ENCODE measurements around the gene ARVCF.
A peak's percentile ranks its signal among the peaks of the same experiment; 100 is the strongest.

ARVCF gene

DNA sequence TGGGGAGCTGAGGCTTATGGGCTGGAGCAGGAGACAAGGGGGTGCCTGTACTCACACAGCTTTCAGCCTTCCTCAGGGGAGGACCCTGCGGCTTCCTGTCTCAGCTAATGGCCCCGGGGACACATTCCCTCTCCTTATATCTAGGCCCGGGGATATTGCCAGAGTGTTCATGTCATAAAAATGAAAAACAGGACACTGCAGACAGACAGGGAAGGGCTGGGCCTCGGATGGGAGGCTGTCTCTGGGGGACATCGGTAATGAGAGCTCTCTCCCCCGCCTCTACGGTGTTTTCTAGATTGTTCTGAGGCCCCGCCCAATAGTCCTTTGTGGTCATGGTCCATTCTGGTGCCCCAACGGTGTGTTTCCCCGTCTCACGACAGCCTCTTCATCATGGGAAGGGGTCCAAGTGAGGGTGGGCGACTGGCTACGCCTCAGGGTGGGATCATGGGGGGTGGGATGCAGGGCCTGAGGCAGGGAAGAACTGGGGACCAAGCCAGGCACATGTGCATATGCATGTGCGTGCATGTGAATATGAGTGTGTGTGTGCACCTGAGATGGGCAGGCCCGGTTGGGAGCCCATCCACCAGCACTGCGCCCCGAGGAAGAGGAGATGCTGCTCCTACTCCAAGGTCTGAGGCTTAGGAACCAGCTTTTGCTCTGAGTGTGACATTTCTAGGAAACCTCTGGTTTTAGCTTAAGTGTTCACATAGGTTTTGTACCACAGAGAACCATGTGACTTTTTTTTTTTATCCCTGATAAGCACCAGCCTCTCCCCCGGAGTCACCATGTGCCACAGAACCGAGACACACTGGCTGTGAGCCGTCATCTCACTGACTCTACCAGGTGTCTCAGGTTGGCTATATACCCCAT lies 5.3 kb downstream of the ARVCF start:
- Histone ChIP-seq H3K9me3 (ENCODE audit: control insufficient read depth, insufficient read depth, low read depth, low read length) (no peaks in the 10 kb centered on the region), H3K4me1 (ENCODE audit: control insufficient read depth, insufficient read depth, low read length) (no peaks in the 10 kb centered on the region), H3K4me3 (ENCODE audit: low read depth, low read length) (no peak overlapping the region), H3K36me3 (ENCODE audit: control insufficient read depth in 2 of 2, insufficient read depth in 1 of 2, low read length in 2 of 2) (no peaks in the 10 kb centered on the region), H3K27ac (ENCODE audit: extremely low read depth, low read depth, low read length) (no peak overlapping the region)
- CTCF ChIA-PET: interaction anchor here (1.0 to 6.9 kb wide), 4 partner anchors 8 to 43 kb away, joined by 3 to 150 read pairs (median 10); no protein-coding TSS in a partner anchor
- TF ChIP-seq ZNF138 (tag by site-specific recombination; IDR thresholded peaks at IDR 0.05; ENCODE audit: borderline replicate concordance) (no peak), ZNF521 (tag by site-specific recombination; IDR thresholded peaks at IDR 0.05) (no peak), SETDB1 (IDR thresholded peaks at IDR 0.05; ENCODE audit: insufficient read length, low read length) (no peak), ZFHX2 (tag by site-specific recombination; conservative IDR thresholded peaks at IDR 0.05) (no peak; the same call in 1 of the 2 replicates)
- POLR2A ChIA-PET: interaction anchor here (0.7 to 3.9 kb wide), 2 partner anchors 20 to 40 kb away, joined by 5 to 26 read pairs; no protein-coding TSS in a partner anchor

DNA sequence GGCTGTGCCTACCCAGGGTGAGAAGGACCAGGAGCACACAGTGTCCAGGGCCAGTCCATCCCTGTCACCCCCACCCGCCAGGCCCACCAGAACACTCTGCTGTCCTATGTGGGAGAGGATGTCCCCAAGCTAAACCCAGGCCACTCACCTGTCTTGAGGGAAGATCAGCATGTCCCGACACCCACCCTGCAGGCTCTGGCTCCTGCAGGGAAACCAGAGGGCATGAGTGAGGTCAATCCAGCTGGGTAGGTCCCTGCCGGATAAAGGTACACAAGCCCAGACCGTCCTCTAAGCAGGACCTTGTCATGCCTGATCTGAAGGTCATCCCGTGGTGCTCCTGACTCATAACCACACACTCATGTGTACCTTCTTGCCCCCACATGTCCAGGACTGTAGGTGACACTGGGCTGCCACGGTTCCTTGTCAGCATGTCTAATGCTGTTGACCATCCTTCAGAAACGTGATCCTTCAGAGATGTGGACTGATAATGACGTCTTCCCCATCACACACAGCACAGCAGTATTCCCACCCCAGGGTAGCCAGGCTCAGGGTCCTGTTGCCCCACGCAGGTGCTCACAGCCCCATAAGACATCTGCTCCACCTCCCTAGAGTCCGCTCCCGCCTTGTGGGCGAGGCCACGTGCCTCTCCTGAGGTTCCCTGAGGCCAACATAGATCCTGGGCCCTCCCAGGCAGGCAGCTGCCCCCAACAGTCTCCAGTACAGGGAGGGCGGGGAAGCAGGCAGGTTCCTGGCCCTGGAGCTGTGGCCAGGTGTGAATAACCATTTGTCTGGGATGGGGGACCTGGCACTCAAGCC lies 6.1 kb downstream of the ARVCF start:
- H3K9me3 ChIP-seq (ENCODE audit: control insufficient read depth, insufficient read depth, low read depth, low read length): no peaks in the 10 kb centered on the region
- no peak overlapping the region for H3K4me3 ChIP-seq (ENCODE audit: low read depth, low read length)
- H3K27ac ChIP-seq (ENCODE audit: extremely low read depth, low read depth, low read length): no peak overlapping the region
- CTCF ChIA-PET: interaction anchor here (0.7 to 6.9 kb wide), 3 partner anchors 9 to 72 kb away, joined by 3 to 150 read pairs (median 3); no protein-coding TSS in a partner anchor
- no peaks in the 10 kb centered on the region for H3K4me1 ChIP-seq (ENCODE audit: control insufficient read depth, insufficient read depth, low read length)
- no peaks in the 10 kb centered on the region for H3K36me3 ChIP-seq (ENCODE audit: control insufficient read depth in 2 of 2, insufficient read depth in 1 of 2, low read length in 2 of 2)
- POLR2A ChIA-PET: interaction anchor here (0.7 to 3.9 kb wide), 2 partner anchors 19 to 40 kb away, joined by 5 to 26 read pairs; no protein-coding TSS in a partner anchor
- TF ChIP-seq YY2 (tag by site-specific recombination; IDR thresholded peaks at IDR 0.05): no peak
- no peak for TF ChIP-seq ZNF701 (tag by site-specific recombination; IDR thresholded peaks at IDR 0.05)
- no peak for TF ChIP-seq ZNF335 (tag by site-specific recombination; conservative IDR thresholded peaks at IDR 0.05)
- TF ChIP-seq, protein P1, sequence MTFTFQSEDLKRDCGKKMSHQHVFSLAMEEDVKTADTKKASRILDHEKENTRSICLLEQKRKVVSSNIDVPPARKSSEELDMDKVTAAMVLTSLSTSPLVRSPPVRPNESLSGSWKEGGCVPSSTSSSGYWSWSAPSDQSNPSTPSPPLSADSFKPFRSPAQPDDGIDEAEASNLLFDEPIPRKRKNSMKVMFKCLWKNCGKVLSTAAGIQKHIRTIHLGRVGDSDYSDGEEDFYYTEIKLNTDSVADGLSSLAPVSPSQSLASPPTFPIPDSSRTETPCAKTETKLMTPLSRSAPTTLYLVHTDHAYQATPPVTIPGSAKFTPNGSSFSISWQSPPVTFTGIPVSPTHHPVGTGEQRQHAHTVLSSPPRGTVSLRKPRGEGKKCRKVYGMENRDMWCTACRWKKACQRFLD (tag by site-specific recombination; IDR thresholded peaks at IDR 0.05): no peak
- no peak for TF ChIP-seq KLF1 (tag by site-specific recombination; IDR thresholded peaks at IDR 0.05)
- TF ChIP-seq, protein P2, sequence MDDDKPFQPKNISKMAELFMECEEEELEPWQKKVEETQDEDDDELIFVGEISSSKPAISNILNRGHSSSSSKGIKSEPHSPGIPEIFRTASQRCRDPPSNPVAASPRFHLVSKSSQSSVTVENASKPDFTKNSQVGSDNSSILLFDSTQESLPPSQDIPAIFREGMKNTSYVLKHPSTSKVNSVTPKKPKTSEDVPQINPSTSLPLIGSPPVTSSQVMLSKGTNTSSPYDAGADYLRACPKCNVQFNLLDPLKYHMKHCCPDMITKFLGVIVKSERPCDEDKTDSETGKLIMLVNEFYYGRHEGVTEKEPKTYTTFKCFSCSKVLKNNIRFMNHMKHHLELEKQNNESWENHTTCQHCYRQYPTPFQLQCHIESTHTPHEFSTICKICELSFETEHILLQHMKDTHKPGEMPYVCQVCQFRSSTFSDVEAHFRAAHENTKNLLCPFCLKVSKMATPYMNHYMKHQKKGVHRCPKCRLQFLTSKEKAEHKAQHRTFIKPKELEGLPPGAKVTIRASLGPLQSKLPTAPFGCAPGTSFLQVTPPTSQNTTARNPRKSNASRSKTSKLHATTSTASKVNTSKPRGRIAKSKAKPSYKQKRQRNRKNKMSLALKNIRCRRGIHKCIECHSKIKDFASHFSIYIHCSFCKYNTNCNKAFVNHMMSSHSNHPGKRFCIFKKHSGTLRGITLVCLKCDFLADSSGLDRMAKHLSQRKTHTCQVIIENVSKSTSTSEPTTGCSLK (tag by site-specific recombination; IDR thresholded peaks at IDR 0.05): no peak
- TF ChIP-seq GLIS1 (tag by site-specific recombination; IDR thresholded peaks at IDR 0.05): peak; percentile 83
- no peak for TF ChIP-seq HOXD13 (CRISPR knock-in tag; IDR thresholded peaks at IDR 0.05; ENCODE audit: borderline replicate concordance)
- TF ChIP-seq YY1 (tag by site-specific recombination; IDR thresholded peaks at IDR 0.05): no peak
- TF ChIP-seq, protein P3, sequence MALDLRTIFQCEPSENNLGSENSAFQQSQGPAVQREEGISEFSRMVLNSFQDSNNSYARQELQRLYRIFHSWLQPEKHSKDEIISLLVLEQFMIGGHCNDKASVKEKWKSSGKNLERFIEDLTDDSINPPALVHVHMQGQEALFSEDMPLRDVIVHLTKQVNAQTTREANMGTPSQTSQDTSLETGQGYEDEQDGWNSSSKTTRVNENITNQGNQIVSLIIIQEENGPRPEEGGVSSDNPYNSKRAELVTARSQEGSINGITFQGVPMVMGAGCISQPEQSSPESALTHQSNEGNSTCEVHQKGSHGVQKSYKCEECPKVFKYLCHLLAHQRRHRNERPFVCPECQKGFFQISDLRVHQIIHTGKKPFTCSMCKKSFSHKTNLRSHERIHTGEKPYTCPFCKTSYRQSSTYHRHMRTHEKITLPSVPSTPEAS (tag by site-specific recombination; IDR thresholded peaks at IDR 0.05): no peak
- TF ChIP-seq, protein P4, sequence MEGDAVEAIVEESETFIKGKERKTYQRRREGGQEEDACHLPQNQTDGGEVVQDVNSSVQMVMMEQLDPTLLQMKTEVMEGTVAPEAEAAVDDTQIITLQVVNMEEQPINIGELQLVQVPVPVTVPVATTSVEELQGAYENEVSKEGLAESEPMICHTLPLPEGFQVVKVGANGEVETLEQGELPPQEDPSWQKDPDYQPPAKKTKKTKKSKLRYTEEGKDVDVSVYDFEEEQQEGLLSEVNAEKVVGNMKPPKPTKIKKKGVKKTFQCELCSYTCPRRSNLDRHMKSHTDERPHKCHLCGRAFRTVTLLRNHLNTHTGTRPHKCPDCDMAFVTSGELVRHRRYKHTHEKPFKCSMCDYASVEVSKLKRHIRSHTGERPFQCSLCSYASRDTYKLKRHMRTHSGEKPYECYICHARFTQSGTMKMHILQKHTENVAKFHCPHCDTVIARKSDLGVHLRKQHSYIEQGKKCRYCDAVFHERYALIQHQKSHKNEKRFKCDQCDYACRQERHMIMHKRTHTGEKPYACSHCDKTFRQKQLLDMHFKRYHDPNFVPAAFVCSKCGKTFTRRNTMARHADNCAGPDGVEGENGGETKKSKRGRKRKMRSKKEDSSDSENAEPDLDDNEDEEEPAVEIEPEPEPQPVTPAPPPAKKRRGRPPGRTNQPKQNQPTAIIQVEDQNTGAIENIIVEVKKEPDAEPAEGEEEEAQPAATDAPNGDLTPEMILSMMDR (tag by site-specific recombination; IDR thresholded peaks at IDR 0.05): no peak
- TF ChIP-seq EGR2 (tag by site-specific recombination; IDR thresholded peaks at IDR 0.05; ENCODE audit: low read depth): 0 out of 2 replicates have a peak, but pooled peaks have one; percentile 28
- TF ChIP-seq ZIC2 (tag by site-specific recombination; IDR thresholded peaks at IDR 0.05): peak; percentile 46; the same call in 1 of the 2 replicates
- TF ChIP-seq, protein P5, sequence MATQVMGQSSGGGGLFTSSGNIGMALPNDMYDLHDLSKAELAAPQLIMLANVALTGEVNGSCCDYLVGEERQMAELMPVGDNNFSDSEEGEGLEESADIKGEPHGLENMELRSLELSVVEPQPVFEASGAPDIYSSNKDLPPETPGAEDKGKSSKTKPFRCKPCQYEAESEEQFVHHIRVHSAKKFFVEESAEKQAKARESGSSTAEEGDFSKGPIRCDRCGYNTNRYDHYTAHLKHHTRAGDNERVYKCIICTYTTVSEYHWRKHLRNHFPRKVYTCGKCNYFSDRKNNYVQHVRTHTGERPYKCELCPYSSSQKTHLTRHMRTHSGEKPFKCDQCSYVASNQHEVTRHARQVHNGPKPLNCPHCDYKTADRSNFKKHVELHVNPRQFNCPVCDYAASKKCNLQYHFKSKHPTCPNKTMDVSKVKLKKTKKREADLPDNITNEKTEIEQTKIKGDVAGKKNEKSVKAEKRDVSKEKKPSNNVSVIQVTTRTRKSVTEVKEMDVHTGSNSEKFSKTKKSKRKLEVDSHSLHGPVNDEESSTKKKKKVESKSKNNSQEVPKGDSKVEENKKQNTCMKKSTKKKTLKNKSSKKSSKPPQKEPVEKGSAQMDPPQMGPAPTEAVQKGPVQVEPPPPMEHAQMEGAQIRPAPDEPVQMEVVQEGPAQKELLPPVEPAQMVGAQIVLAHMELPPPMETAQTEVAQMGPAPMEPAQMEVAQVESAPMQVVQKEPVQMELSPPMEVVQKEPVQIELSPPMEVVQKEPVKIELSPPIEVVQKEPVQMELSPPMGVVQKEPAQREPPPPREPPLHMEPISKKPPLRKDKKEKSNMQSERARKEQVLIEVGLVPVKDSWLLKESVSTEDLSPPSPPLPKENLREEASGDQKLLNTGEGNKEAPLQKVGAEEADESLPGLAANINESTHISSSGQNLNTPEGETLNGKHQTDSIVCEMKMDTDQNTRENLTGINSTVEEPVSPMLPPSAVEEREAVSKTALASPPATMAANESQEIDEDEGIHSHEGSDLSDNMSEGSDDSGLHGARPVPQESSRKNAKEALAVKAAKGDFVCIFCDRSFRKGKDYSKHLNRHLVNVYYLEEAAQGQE (tag by site-specific recombination; IDR thresholded peaks at IDR 0.05): no peak
- no peak for TF ChIP-seq ZNF621 (tag by site-specific recombination; IDR thresholded peaks at IDR 0.05)
- no peak for TF ChIP-seq TCF7L2 (IDR thresholded peaks at IDR 0.05; ENCODE audit: borderline replicate concordance, low read depth, low read length)
